Measurements from ENCODE around the gene MLLT3.

DNA sequence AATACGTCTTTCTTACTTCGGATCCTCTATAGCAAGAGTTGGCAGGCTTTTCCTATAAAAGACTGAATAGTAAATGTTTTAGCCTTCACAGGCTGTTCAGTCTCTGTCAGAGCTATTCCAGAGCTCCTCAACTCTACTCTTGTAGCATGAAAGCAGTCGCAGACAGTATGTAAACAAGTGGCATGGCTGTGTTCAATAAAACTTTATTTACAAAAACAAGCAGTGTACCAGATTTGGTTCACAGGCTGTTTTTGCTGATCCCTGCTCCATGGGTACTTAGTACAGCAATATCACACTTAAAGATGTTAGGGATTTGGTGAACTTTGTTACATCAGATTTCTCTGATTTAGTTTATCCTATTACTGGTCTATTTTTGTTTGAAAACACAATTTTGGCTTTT lies 235.2 kb downstream of the MLLT3 start:
- TF ChIP-seq, protein P1, sequence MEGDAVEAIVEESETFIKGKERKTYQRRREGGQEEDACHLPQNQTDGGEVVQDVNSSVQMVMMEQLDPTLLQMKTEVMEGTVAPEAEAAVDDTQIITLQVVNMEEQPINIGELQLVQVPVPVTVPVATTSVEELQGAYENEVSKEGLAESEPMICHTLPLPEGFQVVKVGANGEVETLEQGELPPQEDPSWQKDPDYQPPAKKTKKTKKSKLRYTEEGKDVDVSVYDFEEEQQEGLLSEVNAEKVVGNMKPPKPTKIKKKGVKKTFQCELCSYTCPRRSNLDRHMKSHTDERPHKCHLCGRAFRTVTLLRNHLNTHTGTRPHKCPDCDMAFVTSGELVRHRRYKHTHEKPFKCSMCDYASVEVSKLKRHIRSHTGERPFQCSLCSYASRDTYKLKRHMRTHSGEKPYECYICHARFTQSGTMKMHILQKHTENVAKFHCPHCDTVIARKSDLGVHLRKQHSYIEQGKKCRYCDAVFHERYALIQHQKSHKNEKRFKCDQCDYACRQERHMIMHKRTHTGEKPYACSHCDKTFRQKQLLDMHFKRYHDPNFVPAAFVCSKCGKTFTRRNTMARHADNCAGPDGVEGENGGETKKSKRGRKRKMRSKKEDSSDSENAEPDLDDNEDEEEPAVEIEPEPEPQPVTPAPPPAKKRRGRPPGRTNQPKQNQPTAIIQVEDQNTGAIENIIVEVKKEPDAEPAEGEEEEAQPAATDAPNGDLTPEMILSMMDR (IDR thresholded peaks at IDR 0.05): no peak
- TF ChIP-seq EP300 (IDR thresholded peaks at IDR 0.05) (no peak), POLR2A (IDR thresholded peaks at IDR 0.05) (no peak)
